HG03378 (cell line): Measurements from ENCODE around the gene STRIP2.
"Not testable (repeated sequence)": the region's sequence is repeated elsewhere in the genome, so short reads cannot be mapped to it uniquely, and the experiment has no call there.

Source experiments
- ATAC-seq: cut with Tn5 transposase; IDR thresholded peaks from one replicate; pipeline ENCODE4 v1.9.1; 2021; ENCODE audit warnings: mild to moderate bottlenecking, moderate library complexity; ENCODE audit not compliant: unreplicated experiment

Gene STRIP2

DNA sequence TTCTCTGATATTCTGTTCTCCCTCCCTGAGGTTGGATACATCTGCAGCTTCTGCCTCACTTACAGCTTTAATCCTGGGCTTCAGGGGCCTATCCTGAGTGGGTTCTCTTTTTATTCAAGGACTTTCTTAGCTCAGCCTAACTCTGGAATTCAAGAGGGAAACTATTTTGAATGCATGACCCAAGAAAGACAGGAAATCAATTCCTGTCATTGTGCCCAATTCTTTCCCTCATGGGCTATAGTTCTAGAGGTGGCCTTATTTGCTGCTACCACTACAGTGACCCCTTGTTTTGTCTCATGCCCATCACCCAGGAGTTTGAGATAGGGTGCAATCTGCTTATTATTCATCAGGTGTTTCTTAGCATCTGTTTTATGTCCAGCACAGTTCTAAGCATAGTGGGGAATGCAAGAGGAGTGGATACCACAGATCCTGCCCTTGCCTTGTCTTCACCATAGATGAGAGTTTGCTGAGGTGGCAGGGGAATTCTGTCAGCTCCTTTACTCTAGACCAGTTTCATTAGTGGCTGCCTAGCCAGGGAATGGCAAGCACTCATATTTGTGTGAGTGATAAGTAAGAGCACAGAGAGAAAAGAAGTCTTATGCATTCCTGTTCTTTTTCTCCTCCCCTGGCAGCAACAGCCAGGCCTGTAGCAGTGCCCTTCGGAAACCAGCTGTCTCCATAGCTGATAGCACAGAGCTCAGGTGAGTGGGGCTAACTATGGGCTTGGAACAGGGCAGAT lies 19.4 kb downstream of the STRIP2 start:
- no peak for ATAC-seq

GRCh38 chr7:129454249-129454551 lies 20.0 kb downstream of the STRIP2 start:
- no peak for ATAC-seq

DNA sequence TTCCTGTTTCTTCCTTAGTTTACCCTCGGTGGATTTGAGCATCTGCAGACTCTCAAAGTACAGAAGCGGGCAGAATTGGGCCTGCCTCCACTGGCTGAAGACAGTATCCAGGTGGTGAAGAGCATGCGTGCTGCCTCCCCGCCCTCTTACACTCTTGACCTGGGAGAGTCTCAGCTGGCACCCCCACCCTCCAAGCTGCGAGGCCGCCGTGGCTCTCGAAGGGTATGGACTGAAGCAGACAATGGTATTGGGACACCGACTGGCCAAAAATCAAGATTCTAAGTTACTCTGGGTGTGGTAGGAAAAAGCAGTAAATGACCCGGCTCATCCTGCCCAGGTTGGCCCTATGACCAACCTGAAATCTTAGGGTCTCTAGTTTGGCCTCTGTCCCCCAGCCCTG lies 22.2 kb downstream of the STRIP2 start:
- ATAC-seq: no peak

- no peak for ATAC-seq
Measured at GRCh38 chr7:129457101-129457500, 22.9 kb downstream of the STRIP2 start.

GRCh38 chr7:129458171-129458570 lies 23.9 kb downstream of the STRIP2 start:
- no peak for ATAC-seq

GRCh38 chr7:129461809-129462208 lies 27.6 kb downstream of the STRIP2 start:
- no peak for ATAC-seq

- no peak for ATAC-seq
Measured at GRCh38 chr7:129462420-129462819, 28.2 kb downstream of the STRIP2 start.

DNA sequence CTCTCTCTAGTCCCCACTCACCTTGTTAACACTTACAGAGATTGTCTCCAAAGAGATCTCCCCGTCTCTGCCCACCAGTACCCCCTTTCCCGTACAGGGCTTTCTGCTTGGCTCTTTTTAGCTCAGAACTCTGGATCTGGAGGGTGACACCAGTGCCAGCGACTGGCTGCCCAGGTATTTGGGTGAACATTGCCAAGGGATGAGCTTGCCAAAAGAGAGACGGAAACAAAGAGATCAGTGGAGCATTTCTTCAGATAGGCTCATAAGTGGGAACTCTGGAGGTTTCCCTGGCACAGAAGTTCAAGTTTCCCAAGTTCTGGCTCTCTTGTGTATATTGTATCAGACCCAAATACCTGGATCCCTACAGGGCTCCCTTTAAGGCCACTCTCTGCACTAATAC lies 30.0 kb downstream of the STRIP2 start:
- no peak for ATAC-seq

DNA sequence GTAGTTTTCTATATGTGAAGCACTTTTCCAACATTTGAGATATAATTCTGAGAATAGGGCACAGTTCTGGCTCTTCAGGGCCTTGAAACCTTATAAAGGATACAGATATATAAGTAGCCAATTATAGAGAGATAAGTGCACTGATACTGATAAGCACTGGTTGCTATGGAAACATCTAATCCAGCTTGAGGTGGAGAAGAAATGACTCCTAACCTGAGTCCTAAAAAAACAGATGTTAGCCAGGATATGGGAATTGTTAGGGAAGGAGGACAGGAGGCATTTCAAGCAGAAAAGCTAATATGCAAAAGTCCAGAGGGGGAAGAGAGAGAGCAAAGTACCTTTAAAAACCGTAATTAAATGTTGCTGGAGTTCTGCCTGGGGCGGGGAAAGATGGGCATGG lies 30.8 kb downstream of the STRIP2 start:
- no peak for ATAC-seq

DNA sequence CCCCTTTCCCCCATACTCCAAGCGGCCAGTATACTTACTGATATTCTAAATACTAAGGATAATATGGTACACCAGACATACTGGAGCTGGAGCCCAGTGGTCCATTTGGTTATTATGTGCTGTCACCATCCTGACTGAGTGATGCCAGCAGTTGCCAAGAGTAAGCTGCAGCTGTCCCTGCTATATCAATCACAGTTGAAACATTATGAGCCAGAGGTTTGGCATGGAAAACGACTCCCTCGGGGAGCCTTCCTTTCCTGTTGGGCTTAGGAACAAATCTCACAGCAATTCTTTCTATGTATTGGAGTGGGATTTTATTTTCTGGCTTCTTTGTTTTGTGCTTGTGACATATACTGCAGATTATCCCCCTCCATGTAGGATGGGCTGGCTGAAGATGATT lies 32.6 kb downstream of the STRIP2 start:
- no peak for ATAC-seq

DNA sequence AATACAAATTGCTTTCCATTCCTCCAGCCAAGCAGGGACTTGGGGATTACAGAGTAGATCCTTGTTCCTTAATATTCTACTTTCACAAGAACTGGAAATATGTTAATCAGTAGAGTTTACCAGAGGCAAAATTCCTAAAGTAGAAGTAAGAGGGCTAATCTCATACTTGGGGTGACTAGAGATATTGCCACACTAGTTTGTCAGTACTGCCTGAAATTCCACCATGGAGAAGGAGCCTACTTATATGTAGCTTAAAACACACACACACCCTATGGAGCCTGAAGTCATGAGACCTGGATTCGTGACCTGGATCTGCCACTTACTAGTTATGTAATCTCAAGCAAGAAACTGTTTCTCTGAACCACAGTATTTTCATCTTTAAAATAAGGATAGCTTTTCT lies 33.9 kb downstream of the STRIP2 start:
- no peak for ATAC-seq

- no peak for ATAC-seq
Measured at GRCh38 chr7:129468547-129468946, 34.3 kb downstream of the STRIP2 start.

DNA sequence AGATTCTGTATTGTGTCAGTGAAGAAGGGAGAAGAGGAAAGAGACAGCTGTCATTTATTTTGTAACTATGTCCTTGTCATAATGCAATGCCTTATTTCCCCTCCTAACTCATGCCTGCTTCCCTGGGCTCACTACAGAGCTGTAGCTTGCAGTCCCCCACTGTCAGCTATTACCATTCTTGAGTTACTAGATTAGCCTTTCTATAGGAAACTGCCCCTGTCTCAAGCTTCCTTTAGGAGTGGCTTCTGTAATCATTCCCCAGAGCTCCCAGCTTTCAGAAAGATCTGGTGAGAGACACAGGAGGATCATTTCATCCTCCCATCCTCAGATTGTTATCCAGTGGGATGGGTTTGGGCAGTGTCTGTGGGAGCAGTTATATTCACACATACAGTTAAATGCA lies 35.7 kb downstream of the STRIP2 start:
- no peak for ATAC-seq

- ATAC-seq: no peak
Measured at GRCh38 chr7:129470411-129470810, 36.2 kb downstream of the STRIP2 start.

- ATAC-seq: no peak
Measured at GRCh38 chr7:129471402-129471827, 37.2 kb downstream of the STRIP2 start.

DNA sequence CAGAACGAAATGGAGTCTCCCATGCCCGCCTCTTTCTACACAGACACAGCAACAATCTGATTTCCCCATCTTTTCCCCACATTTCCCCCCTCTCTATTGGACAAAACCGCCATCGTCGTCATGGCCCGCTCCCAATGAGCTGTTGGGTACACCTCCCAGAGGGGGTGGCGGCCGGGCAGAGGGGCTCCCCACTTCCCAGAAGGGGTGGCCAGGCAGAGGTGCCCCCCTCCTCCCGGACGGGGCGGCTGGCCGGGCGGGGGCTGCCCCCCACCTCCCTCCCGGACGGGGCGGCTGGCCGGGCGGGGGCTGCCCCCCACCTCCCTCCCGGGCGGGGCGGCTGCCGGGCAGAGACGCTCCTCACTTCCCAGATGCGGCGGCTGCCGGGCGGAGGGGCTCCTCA lies 41.7 kb downstream of the STRIP2 start:
- not testable (repeated sequence) for ATAC-seq

GRCh38 chr7:129476398-129476797 lies 42.2 kb downstream of the STRIP2 start:
- not testable (repeated sequence) for ATAC-seq

GRCh38 chr7:129479831-129480230 lies 45.6 kb downstream of the STRIP2 start:
- ATAC-seq: no peak

- ATAC-seq: no peak
Measured at GRCh38 chr7:129480674-129481363, 46.6 kb downstream of the STRIP2 start.

- ATAC-seq: not testable (repeated sequence)
Measured at GRCh38 chr7:129481376-129481775, 47.1 kb downstream of the STRIP2 start.

DNA sequence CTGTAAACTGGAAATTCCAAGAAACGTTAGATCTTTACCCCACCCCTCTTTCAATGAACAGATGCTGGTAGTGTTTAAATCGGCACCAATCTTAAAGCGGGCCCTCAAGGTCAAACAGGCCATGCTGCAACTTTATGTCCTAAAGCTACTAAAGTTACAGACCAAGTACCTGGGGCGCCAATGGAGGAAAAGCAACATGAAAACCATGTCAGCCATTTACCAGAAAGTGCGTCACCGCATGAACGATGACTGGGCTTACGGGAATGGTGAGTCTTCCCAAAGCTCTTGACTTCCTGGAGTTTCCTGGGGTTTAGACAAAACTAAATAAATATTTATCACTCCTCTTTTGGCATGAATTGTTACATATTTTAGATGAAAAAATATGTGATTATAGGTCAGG lies 48.5 kb downstream of the STRIP2 start:
- no peak for ATAC-seq

DNA sequence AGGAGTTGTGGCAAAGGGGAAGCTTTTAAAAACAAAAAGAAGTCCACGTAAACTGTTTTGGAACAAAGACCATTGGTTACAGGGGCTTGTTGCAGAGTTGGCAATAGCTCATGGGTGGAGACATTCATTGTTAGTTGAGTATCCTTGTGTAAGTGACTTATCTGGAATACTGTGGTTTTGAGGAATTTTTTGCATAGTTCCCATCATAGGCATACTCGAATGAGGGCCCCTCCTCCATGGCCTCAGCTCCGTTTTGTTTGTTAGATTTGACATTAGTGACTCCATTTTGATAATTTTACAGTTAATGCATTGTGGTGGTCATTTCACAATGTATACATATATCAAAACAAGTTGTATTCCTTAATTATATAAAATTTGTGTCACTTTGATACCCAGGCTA lies 55.3 kb downstream of the STRIP2 start:
- no peak for ATAC-seq

GRCh38 chr7:129492391-129492790 lies 58.2 kb downstream of the STRIP2 start:
- no peak for ATAC-seq
